ENCODE data around the gene CFAP100. TPM values are rescaled to one million over a fixed set of nuclear protein-coding genes. Genes with fewer than 3 reads are reported as not detected.

CFAP100 gene
- total and polyA plus RNA-seq, 9 of the 15 experiments (the other 6 are each of a cell fraction or from before 2014, with no cell fraction given): not detected

DNA sequence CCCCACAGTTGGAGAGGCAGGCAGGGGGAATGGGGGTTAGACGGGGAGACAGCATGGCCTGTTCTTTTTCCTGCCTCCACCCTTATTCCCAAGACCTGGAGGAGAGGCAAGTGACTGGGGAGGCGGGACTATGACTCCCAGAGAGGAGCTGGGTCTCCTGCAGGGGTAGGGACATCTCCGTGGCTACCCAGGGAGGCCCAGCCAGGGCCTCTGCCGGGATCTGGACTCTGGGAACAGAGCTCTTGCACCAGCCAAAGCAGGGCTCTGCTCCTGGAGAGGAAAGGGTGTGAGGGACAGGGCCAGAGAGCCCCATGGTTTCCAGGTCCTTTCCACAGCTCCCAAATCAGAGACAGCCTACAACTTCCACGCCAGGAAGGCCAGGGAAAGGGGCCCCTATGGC lies 22.8 kb downstream of the CFAP100 start:
- BruUV-seq (replicated peaks): no TSS peak
- no peaks in the 10 kb centered on the region for H3K36me3 ChIP-seq (ENCODE audit: control insufficient read depth, insufficient read depth, low read length)
- in situ Hi-C loops (cut with MboI): no loop called here
- no peak overlapping the region for H3K9ac ChIP-seq (ENCODE audit: insufficient read depth in 1 of 2, low read depth in 2 of 2, low read length in 2 of 2)
- no peaks in the 10 kb centered on the region for H3K9me3 ChIP-seq (replicated peaks; ENCODE audit: control insufficient read depth, insufficient read depth, low read depth, low read length)
- ChIA-PET CTCF (ENCODE audit: low intra/inter-chr PET ratio) (no interaction called here), POLR2A (no interaction called here)
- no peak overlapping the region for H3K4me2 ChIP-seq (ENCODE audit: insufficient read depth, low read length)
- no peaks in the 10 kb centered on the region for H3K79me2 ChIP-seq (ENCODE audit: control insufficient read depth, insufficient read depth, low read length)
- no peak overlapping the region for H3K27ac ChIP-seq (ENCODE audit: extremely low read depth, low read depth, low read length)
- H3K4me3 ChIP-seq: no peak overlapping the region
- DNase-seq (ENCODE audit: extremely low read depth in 1 of 4, low spot score in 3 of 4) (no peak), ATAC-seq (no peak), FAIRE-seq (no peak)
- H4K20me1 ChIP-seq (replicated peaks; ENCODE audit: control insufficient read depth, insufficient read depth, low read length): no peaks in the 10 kb centered on the region
- H3K9me1 ChIP-seq (ENCODE audit: control insufficient read depth, insufficient read depth, low read length): no peaks in the 10 kb centered on the region
- H2AFZ ChIP-seq (ENCODE audit: low read depth, low read length): no peak overlapping the region
- intact Hi-C loops (cut with micrococcal nuclease): no loop called here
- H3K4me1 ChIP-seq (replicated peaks in 1 of 2; ENCODE audit: control insufficient read depth in 2 of 2, insufficient read depth in 2 of 2, low read length in 2 of 2): peaks cover 0 to 12% of the 10 kb centered on the region in 2 experiments; a peak in 3 of 5 replicates
- WGBS (ENCODE audit: insufficient coverage, low coverage, missing lambda C conversion rate): 16% methylated on average over 2 of the region's 5 CpGs
- H3K27me3 ChIP-seq (ENCODE audit: control insufficient read depth in 2 of 2, insufficient read depth in 2 of 2, low read length in 2 of 2): peaks cover 3 to 40% of the 10 kb centered on the region in 2 experiments; a peak in 3 of 5 replicates
- TF ChIP-seq HMBOX1 (IDR thresholded peaks at IDR 0.05): no peak
- TF ChIP-seq FUS (optimal IDR thresholded peaks at IDR 0.05; ENCODE audit: low read depth, low read length): no peak
- TF ChIP-seq TSC22D4 (tag; IDR thresholded peaks at IDR 0.05): no peak
- TF ChIP-seq BRCA1 (IDR thresholded peaks at IDR 0.05): no peak
- no peak for TF ChIP-seq BRCA1 (CRISPR knock-in tag; IDR thresholded peaks at IDR 0.05)
- TF ChIP-seq ZBTB11 (CRISPR knock-in tag; IDR thresholded peaks at IDR 0.05): no peak
- no peak for TF ChIP-seq ZNF584 (CRISPR knock-in tag; IDR thresholded peaks at IDR 0.05; ENCODE audit: low read depth)
- no peak for TF ChIP-seq IRF9 (tag; IDR thresholded peaks at IDR 0.05)
- TF ChIP-seq TARDBP (IDR thresholded peaks at IDR 0.05): no peak
- no peak for TF ChIP-seq ELK1 (CRISPR knock-in tag; IDR thresholded peaks at IDR 0.05)
- no peak for TF ChIP-seq RBM34 (IDR thresholded peaks at IDR 0.05; ENCODE audit: borderline replicate concordance, insufficient read depth, low read length)
- no peak for TF ChIP-seq COPS2 (conservative IDR thresholded peaks at IDR 0.05)
- no peak for TF ChIP-seq SRSF9 (IDR thresholded peaks at IDR 0.05; ENCODE audit: borderline replicate concordance, low read depth, low read length)
- no peak for TF ChIP-seq XRCC3 (IDR thresholded peaks at IDR 0.05)
- TF ChIP-seq POLR2B (IDR thresholded peaks at IDR 0.05; ENCODE audit: low read depth, partially characterized antibody): no peak
- TF ChIP-seq KLF1 (tag; IDR thresholded peaks at IDR 0.05): no peak
- TF ChIP-seq ZNF263 (CRISPR knock-in tag; IDR thresholded peaks at IDR 0.05; ENCODE audit: borderline replicate concordance): no peak

Measured in K562 (cell line).